Subcutaneous abdominal adipose tissue (tissue), 5 donors: ENCODE measurements around the gene NRBF2.
"Not testable (repeated sequence)": the region's sequence is repeated elsewhere in the genome, so short reads cannot be mapped to it uniquely, and the experiment has no call there.

Experiments used
- H3K27ac ChIP-seq: one replicate; pipeline ENCODE4 v1.7.0; 2013; ENCODE audit warnings: low read depth, mild to moderate bottlenecking, inconsistent platforms, low read length, moderate library complexity
- H3K27me3 ChIP-seq, 5 donors: one replicate each; pipeline ENCODE4 v1.7.0; 2013; ENCODE audit warnings: low read length in 5 of 5, inconsistent platforms in 1 of 5; ENCODE audit not compliant: control insufficient read depth in 5 of 5, insufficient read depth in 4 of 5
- H3K36me3 ChIP-seq, 5 donors: one replicate each; pipeline ENCODE4 v1.7.0; 2013; ENCODE audit warnings: low read length in 5 of 5; ENCODE audit not compliant: control insufficient read depth in 5 of 5, insufficient read depth in 5 of 5
- H3K4me1 ChIP-seq, 5 donors: one replicate each; pipeline ENCODE4 v1.7.0; 2013; ENCODE audit warnings: low read length in 5 of 5, mild to moderate bottlenecking in 3 of 5, moderate library complexity in 1 of 5; ENCODE audit not compliant: control insufficient read depth in 5 of 5, insufficient read depth in 5 of 5
- H3K4me3 ChIP-seq, 5 donors: one replicate each; pipeline ENCODE4 v1.7.0; 2013; ENCODE audit warnings: low read length in 5 of 5, low read depth in 1 of 5
- H3K9ac ChIP-seq, 5 donors: one replicate each; pipeline ENCODE4 v1.7.0; 2013; ENCODE audit warnings: low read length in 5 of 5, mild to moderate bottlenecking in 4 of 5, moderate library complexity in 3 of 5
- H3K9me3 ChIP-seq, 5 donors: one replicate each; pipeline ENCODE4 v1.7.0; 2013; ENCODE audit warnings: low read length in 5 of 5; ENCODE audit not compliant: control insufficient read depth in 5 of 5
- donor health status: healthy.
- donor health status: healthy.
- donor health status: healthy.
- donor health status: healthy.
- donor health status: healthy.

NRBF2 gene

DNA sequence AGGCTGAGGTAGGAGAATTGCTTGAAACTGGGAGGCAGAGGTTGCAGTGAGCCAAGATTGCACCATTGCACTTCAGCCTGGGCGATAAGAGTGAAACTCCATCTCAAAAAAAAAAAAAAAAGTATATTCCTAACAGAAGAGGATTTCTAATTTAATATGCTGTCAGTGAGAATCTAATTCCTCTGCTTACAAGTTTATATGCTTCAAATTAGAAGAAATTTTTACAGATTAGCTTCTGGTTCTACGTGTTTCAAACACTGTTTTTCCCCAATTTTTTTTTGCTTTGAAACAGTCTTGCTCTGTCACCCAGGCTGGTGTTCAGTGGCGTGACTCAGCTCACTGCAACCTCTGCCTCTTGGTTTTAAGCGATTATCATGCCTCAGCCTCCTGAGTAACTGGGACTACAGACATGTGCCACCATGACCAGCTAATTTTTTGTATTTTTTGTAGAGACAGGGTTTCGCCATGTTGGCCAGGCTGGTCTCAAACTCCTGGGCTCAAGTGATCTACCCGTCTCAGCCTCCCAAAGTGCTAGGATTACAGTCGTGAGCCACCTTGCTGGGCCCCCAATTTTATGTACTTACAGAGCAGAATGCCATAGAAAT is 30.7 kb upstream of the NRBF2 start:
- not testable (repeated sequence) for H3K9ac ChIP-seq, H3K9me3 ChIP-seq, H3K27ac ChIP-seq, H3K27me3 ChIP-seq, H3K4me3 ChIP-seq, H3K36me3 ChIP-seq
- peaks cover 0 to 15% (median 4%) of the 10 kb centered on the region in 5 donors for H3K4me1 ChIP-seq

DNA sequence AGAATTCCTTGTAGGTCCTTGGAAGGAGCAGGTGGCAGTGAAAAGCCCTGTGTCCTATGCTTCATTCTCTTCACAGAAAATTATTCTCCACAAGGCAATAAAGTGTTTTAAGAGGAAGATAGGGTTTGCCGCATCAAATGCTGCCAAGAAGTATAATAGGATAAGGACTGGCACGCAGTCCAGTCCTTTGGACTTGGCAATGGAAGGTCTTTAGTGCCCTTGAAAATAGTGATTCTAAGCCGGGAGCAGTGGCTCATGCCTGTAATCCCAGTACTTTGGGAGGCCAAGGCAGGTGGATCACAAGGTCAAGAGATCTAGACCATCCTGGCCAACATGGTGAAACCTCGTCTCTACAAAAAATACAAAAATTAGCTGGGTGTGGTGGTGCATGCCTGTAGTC is 29.9 kb upstream of the NRBF2 start:
- not testable (repeated sequence) for H3K27ac ChIP-seq, H3K36me3 ChIP-seq, H3K9ac ChIP-seq, H3K9me3 ChIP-seq, H3K4me3 ChIP-seq, H3K27me3 ChIP-seq
- H3K4me1 ChIP-seq: peaks cover 0 to 15% (median 4%) of the 10 kb centered on the region in 5 donors

DNA sequence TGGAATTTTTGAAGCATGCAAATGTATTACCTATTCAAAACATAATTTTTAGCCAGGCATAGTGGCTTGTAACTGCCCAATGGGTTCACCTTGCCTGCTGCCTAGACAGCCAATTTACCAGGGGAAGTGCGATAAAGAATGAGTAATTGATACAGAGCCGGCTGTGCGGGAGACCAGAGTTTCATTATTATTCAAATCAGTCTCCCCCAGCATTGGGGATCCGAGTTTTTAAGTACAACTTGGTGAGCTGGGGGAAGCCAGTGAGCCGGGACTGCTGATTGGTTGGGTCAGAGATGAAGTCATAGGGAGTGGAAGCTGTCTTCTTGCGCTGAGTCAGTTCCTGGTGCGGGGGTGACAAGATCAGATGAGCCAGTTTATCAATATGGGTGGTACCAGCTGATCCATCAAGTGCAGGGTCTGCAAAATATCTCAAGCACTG is 29.1 kb upstream of the NRBF2 start:
- Histone ChIP-seq H3K36me3 (no peaks in the 10 kb centered on the region), H3K27ac (no peak overlapping the region), H3K9ac (no peak overlapping the region), H3K4me1 (peaks cover 0 to 15% (median 4%) of the 10 kb centered on the region in 5 donors), H3K27me3 (no peaks in the 10 kb centered on the region), H3K4me3 (no peak overlapping the region), H3K9me3 (no peaks in the 10 kb centered on the region)

DNA sequence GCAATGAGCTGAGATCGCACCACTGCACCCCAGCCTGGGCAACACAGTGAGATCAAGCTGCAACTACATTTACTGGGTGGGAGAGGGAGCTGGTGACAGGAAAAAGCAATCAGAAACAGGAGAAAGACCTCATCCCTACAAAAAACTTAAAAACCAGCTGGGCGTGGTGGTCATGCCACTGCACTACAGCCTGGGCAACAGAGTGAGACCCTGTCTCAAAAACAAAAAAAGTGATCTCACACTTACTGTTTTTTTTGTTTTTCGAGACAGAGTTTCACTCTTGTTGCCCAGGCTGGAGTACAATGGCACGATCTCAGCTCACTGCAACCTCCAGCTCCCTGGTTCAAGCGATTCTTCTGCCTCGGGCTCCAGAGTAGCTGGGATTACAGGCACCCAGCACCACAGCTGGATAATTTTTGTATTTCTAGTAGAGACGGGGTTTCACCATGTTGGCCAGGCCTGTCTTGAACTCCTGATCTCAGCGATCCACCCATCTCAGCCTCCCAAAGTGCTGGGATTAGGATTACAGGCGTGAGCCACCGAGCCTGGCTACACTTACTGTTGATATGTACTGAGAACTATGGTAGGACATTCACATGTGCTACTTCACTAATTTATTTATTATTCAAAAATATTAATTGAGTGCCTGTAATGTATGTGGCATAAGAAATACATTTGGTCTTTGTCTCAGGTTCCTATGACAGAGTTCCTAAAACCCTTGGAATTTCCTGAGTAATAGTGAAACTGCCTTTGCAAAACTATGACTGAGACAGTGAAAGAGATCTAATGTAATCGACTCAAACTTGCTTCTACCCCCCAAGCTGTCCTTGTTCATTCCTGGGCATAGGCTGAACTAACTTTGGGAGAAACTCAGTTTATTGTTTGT is 27.7 kb upstream of the NRBF2 start:
- peak overlapping the region; percentile 69 for H3K27ac ChIP-seq
- no peak overlapping the region for H3K9ac ChIP-seq
- no peaks in the 10 kb centered on the region for H3K36me3 ChIP-seq
- no peaks in the 10 kb centered on the region for H3K9me3 ChIP-seq
- peak overlapping the region in 1 of 5 donors; percentile 22 for H3K4me3 ChIP-seq
- H3K27me3 ChIP-seq: no peaks in the 10 kb centered on the region
- H3K4me1 ChIP-seq: peaks cover 0 to 15% (median 4%) of the 10 kb centered on the region in 5 donors

GRCh38 chr10:63106111-63106755 is 26.9 kb upstream of the NRBF2 start:
- H3K4me3 ChIP-seq: peak overlapping the region in 2 of 5 donors; percentile 24 to 67

GRCh38 chr10:63107943-63108437 is 25.1 kb upstream of the NRBF2 start:
- H3K36me3 ChIP-seq: no peaks in the 10 kb centered on the region
- no peak overlapping the region for H3K27ac ChIP-seq
- H3K4me3 ChIP-seq: no peak overlapping the region
- H3K27me3 ChIP-seq: no peaks in the 10 kb centered on the region
- H3K4me1 ChIP-seq: peaks cover 0 to 15% (median 4%) of the 10 kb centered on the region in 5 donors
- H3K9ac ChIP-seq: no peak overlapping the region
- no peaks in the 10 kb centered on the region for H3K9me3 ChIP-seq

More at GRCh38 chr10:63106111-63106755, 26.9 kb upstream of the NRBF2 start:
- H3K27me3 ChIP-seq: no peaks in the 10 kb centered on the region
- H3K9ac ChIP-seq: peak overlapping the region in 1 of 5 donors; percentile 59
- H3K9me3 ChIP-seq: no peaks in the 10 kb centered on the region
- H3K36me3 ChIP-seq: no peaks in the 10 kb centered on the region
- peak overlapping the region; percentile 69 for H3K27ac ChIP-seq
- H3K4me1 ChIP-seq: peaks cover 0 to 15% (median 4%) of the 10 kb centered on the region in 5 donors

DNA sequence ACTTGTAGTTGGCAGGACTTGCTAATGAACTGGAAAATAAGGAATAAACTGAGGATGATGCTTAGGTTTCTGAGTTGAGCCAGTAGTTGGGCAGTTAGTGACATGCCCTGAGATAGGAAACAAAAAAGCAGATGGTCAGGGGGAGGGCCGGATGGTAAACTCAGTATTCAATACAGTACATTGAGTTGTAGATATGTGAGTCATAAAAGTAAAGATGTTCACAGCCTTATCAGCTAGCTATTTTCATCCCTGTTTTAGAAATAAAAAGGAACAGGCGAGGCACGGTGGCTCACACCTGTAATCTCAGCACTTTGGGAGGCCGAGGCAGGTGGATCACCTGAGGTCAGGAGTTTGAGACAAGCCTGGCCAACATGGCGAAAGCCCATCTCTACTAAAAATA is 22.2 kb upstream of the NRBF2 start:
- Histone ChIP-seq H3K27me3 (no peaks in the 10 kb centered on the region), H3K9me3 (no peaks in the 10 kb centered on the region), H3K4me3 (no peak overlapping the region), H3K36me3 (no peaks in the 10 kb centered on the region), H3K27ac (no peak overlapping the region), H3K9ac (no peak overlapping the region), H3K4me1 (peaks cover 0 to 24% (median 15%) of the 10 kb centered on the region in 5 donors)

GRCh38 chr10:63114031-63114814 is 18.9 kb upstream of the NRBF2 start:
- peak overlapping the region in 4 of 5 donors; percentile 1 to 85 (median 56) for H3K9ac ChIP-seq
- peaks cover 0 to 23% (median 21%) of the 10 kb centered on the region in 5 donors for H3K4me1 ChIP-seq
- peak overlapping the region; percentile 91 for H3K27ac ChIP-seq
- H3K9me3 ChIP-seq: no peaks in the 10 kb centered on the region
- no peaks in the 10 kb centered on the region for H3K36me3 ChIP-seq
- no peaks in the 10 kb centered on the region for H3K27me3 ChIP-seq
- H3K4me3 ChIP-seq: no peak overlapping the region

DNA sequence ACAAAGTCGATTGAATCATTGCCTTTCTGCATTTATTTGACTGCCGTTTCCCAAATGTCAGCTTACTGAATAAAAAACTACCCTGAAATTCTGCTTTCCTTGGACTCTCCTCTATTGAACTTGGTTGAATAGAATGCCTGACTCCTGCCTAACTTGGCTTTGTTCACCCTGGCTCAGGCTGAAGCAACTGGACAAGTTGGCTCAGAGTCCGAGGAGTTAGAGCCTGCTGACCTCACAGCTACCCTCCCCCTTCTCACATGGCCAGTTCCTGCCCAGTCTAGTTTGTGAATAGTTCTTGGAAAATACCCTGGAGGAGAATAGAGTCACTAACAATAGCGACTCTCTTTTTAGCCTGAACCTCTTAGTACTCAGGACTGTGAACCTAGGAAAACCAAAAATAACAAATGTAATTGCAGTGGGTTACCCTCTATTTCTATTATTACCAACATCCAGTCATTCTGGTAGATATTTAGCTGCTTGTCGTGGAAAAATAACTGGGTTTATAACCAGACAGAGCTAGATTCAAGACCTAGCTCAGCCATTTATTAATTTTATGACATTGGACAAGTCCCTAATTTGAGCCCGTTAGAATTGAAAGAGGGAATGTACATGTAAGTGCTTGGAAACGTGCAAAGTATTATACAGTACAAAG is 17.3 kb upstream of the NRBF2 start:
- Histone ChIP-seq H3K27me3 (no peaks in the 10 kb centered on the region), H3K4me3 (no peak overlapping the region), H3K27ac (peak overlapping the region; percentile 91), H3K9me3 (no peaks in the 10 kb centered on the region), H3K9ac (peak overlapping the region in 2 of 5 donors; percentile 53 to 76), H3K36me3 (no peaks in the 10 kb centered on the region), H3K4me1 (peaks cover 0 to 32% (median 30%) of the 10 kb centered on the region in 5 donors)
